Left ventricle myocardium inferior (tissue), 1 donor: Measurements from ENCODE around the gene CASP1. TPM values are rescaled to one million over a fixed set of nuclear protein-coding genes. Genes with fewer than 3 reads are reported as not detected.

Source experiments
- DNase-seq: peaks from one replicate; pipeline ENCODE4 v3.0.0-alpha.2; 2020
- H3K27ac ChIP-seq: fragments of 200-600 bp; replicated peaks from 2 replicates; pipeline ENCODE4 v1.8.0; 2021
- H3K27me3 ChIP-seq: fragments of 200-600 bp; 2 replicates; pipeline ENCODE4 v1.8.0; 2021; ENCODE audit warnings: low read depth
- H3K36me3 ChIP-seq: fragments of 200-600 bp; 2 replicates; pipeline ENCODE4 v1.8.0; 2021
- H3K4me1 ChIP-seq: fragments of 200-600 bp; 2 replicates; pipeline ENCODE4 v1.8.0; 2021
- H3K4me3 ChIP-seq: fragments of 200-600 bp; 2 replicates; pipeline ENCODE4 v1.8.0; 2021; ENCODE audit warnings: mild to moderate bottlenecking, moderate library complexity
- H3K9me3 ChIP-seq: fragments of 200-600 bp; replicated peaks from 2 replicates; pipeline ENCODE4 v1.8.0; 2021
- intact Hi-C: fragments of 100-400 bp; cut with micrococcal nuclease; formaldehyde crosslinking; loops from one replicate; pipeline ENCODE4 v1.11.0; 2022
- total RNA-seq: library from RNA; stranded (reverse); fragmentation: NEBNext Ultra II Directional; extraction: Animal tissue kit (Norgen Biotek cat#: 25700); gene quantifications from one replicate; pipeline ENCODE4 v1.2.1, GENCODE V29; 2021
- TF ChIP-seq, protein P1 (sequence below): fragments of 200-600 bp; IDR thresholded peaks from 2 replicates; pipeline ENCODE4 v1.8.0; 2021; ENCODE audit warnings: antibody characterized with exemption, mild to moderate bottlenecking, borderline replicate concordance
- donor health status: DM: no; HTN: yes; CAD: no; lungs with severe emphysema.

CASP1 gene
- total RNA-seq, 1 donor from 2014 or later = 11.8 TPM

DNA sequence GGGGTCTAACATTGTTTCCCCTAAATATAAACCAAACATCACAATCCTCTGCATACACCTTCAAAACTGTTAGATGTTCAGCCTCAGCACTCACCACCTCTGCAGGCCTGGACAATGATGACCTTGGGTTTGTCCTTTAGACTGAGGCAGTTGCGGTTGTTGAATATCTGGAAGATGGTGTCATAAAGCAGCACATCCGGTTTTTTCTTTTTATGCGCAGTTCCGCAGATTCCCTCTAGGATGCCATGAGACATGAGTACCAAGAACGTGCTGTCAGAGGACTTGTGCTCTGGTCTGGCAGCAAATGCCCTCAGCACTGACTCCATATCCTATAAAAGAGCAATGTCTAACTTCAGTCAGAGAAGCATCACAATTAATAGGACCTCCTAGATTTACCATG, 34.8 kb downstream of the CASP1 start:
- Histone ChIP-seq H3K27ac (no peak overlapping the region), H3K4me1 (no peaks in the 10 kb centered on the region), H3K9me3 (no peaks in the 10 kb centered on the region), H3K4me3 (no peak overlapping the region), H3K27me3 (no peaks in the 10 kb centered on the region), H3K36me3 (no peaks in the 10 kb centered on the region)
- TF ChIP-seq, protein P1, sequence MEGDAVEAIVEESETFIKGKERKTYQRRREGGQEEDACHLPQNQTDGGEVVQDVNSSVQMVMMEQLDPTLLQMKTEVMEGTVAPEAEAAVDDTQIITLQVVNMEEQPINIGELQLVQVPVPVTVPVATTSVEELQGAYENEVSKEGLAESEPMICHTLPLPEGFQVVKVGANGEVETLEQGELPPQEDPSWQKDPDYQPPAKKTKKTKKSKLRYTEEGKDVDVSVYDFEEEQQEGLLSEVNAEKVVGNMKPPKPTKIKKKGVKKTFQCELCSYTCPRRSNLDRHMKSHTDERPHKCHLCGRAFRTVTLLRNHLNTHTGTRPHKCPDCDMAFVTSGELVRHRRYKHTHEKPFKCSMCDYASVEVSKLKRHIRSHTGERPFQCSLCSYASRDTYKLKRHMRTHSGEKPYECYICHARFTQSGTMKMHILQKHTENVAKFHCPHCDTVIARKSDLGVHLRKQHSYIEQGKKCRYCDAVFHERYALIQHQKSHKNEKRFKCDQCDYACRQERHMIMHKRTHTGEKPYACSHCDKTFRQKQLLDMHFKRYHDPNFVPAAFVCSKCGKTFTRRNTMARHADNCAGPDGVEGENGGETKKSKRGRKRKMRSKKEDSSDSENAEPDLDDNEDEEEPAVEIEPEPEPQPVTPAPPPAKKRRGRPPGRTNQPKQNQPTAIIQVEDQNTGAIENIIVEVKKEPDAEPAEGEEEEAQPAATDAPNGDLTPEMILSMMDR = no peak
- intact Hi-C loops = no loop called here
- DNase-seq = no peak

GRCh38 chr11:104999721-105000120, 35.2 kb downstream of the CASP1 start:
- no peak for DNase-seq
- Histone ChIP-seq H3K27ac (no peak overlapping the region), H3K36me3 (no peaks in the 10 kb centered on the region), H3K27me3 (no peaks in the 10 kb centered on the region), H3K4me3 (no peak overlapping the region), H3K4me1 (no peaks in the 10 kb centered on the region), H3K9me3 (no peaks in the 10 kb centered on the region)
- intact Hi-C loops = no loop called here
- TF ChIP-seq, protein P1 = no peak

- DNase-seq = no peak
- TF ChIP-seq, protein P1 = no peak
- Histone ChIP-seq H3K36me3 (no peaks in the 10 kb centered on the region), H3K9me3 (no peaks in the 10 kb centered on the region), H3K4me1 (no peaks in the 10 kb centered on the region), H3K4me3 (no peak overlapping the region), H3K27ac (no peak overlapping the region), H3K27me3 (no peaks in the 10 kb centered on the region)
- intact Hi-C loops = no loop called here
These were observed 37.7 kb downstream of the CASP1 start for GRCh38 chr11:104997288-104997687.

GRCh38 chr11:104995001-104995408, 39.9 kb downstream of the CASP1 start:
- Histone ChIP-seq H3K27me3 (no peaks in the 10 kb centered on the region), H3K9me3 (no peaks in the 10 kb centered on the region), H3K4me1 (no peaks in the 10 kb centered on the region), H3K36me3 (no peaks in the 10 kb centered on the region), H3K4me3 (no peak overlapping the region), H3K27ac (no peak overlapping the region)
- DNase-seq = no peak
- intact Hi-C loops = no loop called here
- TF ChIP-seq, protein P1 = no peak

DNA sequence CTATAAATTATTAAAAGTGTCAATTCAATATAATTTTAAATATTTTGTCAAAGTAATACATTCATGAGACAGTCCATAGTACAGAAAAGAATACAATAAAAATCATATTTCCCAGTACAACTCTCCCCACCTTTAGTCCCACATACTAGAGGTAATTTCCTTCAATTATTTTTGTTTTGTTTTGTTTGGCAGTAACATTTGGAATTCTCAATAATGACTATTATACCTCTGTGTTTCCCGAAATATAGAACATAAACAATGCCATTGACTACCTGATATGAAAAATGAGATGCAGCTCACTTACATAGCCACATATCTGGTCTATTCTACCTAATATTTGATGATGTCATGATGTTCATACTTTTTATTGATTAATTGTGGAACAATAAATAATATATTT, 42.2 kb downstream of the CASP1 start:
- Histone ChIP-seq H3K4me3 (no peak overlapping the region), H3K9me3 (peaks cover 22% of the 10 kb centered on the region), H3K27ac (no peak overlapping the region), H3K36me3 (no peaks in the 10 kb centered on the region), H3K4me1 (no peaks in the 10 kb centered on the region), H3K27me3 (no peaks in the 10 kb centered on the region)
- no peak for DNase-seq
- TF ChIP-seq, protein P1 = no peak
- intact Hi-C loops = no loop called here

GRCh38 chr11:104991994-104992393, 43.0 kb downstream of the CASP1 start:
- Histone ChIP-seq H3K27ac (no peak overlapping the region), H3K4me1 (no peaks in the 10 kb centered on the region), H3K9me3 (peaks cover 28% of the 10 kb centered on the region), H3K4me3 (no peak overlapping the region), H3K36me3 (no peaks in the 10 kb centered on the region), H3K27me3 (no peaks in the 10 kb centered on the region)
- DNase-seq = no peak
- TF ChIP-seq, protein P1 = no peak
- intact Hi-C loops = no loop called here
